Activated T-cell treated with anti-CD3 and anti-CD28 coated beads, Interleukin-2, amount 50 U/mL, for 72 hours (primary cell): ENCODE measurements around the gene ENOX1. TPM values are rescaled to one million over a fixed set of nuclear protein-coding genes. Genes with fewer than 3 reads are reported as not detected.

ENCODE experiments used
- ATAC-seq, 2 donors: fragments of 150-1000 bp; cut with Tn5 transposase; replicated peaks in 1 of 2; 2 replicates each; pipeline ENCODE4 v1.10.0; 2021; ENCODE audit warnings: moderate library complexity in 2 of 2, mild to moderate bottlenecking in 1 of 2
- DNase-seq, 2 donors: peaks; one replicate each; pipeline ENCODE4 v3.0.0; 2021 to 2022; ENCODE audit warnings: mixed read lengths in 1 of 2
- H3K27ac Mint-ChIP-seq: one replicate; pipeline ENCODE4 v1.8.0; 2022; ENCODE audit warnings: mild to moderate bottlenecking, moderate library complexity, mixed read lengths
- H3K27me3 Mint-ChIP-seq: one replicate; pipeline ENCODE4 v1.8.0; 2022; ENCODE audit warnings: low read depth, mixed read lengths
- H3K36me3 Mint-ChIP-seq, 2 donors: one replicate each; pipeline ENCODE4 v1.8.0; 2022; ENCODE audit warnings: mixed read lengths in 2 of 2, mild to moderate bottlenecking in 1 of 2; ENCODE audit not compliant: insufficient read depth in 2 of 2
- H3K4me1 Mint-ChIP-seq: one replicate; pipeline ENCODE4 v1.8.0; 2022; ENCODE audit warnings: low read depth, mixed read lengths
- H3K4me3 Mint-ChIP-seq, 2 donors: one replicate each; pipeline ENCODE4 v1.8.0; 2022; ENCODE audit warnings: mild to moderate bottlenecking in 2 of 2, mixed read lengths in 2 of 2, moderate library complexity in 2 of 2
- H3K9me3 Mint-ChIP-seq, 2 donors: one replicate each; pipeline ENCODE4 v1.8.0; 2022; ENCODE audit warnings: mixed read lengths in 2 of 2
- total RNA-seq, 2 donors: library from RNA; stranded (reverse); gene quantifications; one replicate each; pipeline ENCODE4 v1.2.3, GENCODE V29; 2022

Gene ENOX1
- total RNA-seq, 2 donors from 2014 or later = 1.2 to 2.0 TPM

DNA sequence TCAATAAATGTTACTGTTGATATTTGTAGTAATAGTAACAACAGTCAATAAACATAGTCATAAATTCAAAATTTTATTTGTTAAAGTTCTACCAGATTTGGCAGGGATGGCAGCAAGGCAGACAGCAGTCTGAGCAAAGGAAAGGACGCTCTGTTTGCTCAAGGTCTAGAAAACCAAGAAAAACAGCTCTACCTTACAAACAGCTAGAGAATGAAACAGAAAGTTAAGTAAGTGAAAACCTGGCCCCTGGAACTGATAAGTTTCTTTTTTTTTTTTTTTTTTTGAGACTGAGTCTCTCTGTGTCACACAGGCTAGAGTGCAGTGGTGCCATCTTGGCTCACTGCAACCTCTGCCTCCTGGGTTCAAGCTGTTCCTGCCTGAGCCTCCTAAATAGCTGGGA is 27.9 kb downstream of the ENOX1 start:
- Mint-ChIP-seq H3K36me3 (no peaks in the 10 kb centered on the region), H3K9me3 (no peaks in the 10 kb centered on the region), H3K27me3 (peaks cover 13% of the 10 kb centered on the region), H3K4me1 (no peaks in the 10 kb centered on the region), H3K27ac (no peak overlapping the region), H3K4me3 (no peak overlapping the region)
- no peak for DNase-seq
- no peak for ATAC-seq

- ATAC-seq = peak in 1 of 2 donors; percentile 39
- Mint-ChIP-seq H3K27me3 (peaks cover 19% of the 10 kb centered on the region), H3K4me1 (no peaks in the 10 kb centered on the region), H3K27ac (no peak overlapping the region), H3K9me3 (no peaks in the 10 kb centered on the region), H3K4me3 (no peak overlapping the region), H3K36me3 (no peaks in the 10 kb centered on the region)
- DNase-seq = peak in 1 of 2 donors; percentile 1
These were observed 29.5 kb downstream of the ENOX1 start for GRCh38 chr13:43757266-43757665.

DNA sequence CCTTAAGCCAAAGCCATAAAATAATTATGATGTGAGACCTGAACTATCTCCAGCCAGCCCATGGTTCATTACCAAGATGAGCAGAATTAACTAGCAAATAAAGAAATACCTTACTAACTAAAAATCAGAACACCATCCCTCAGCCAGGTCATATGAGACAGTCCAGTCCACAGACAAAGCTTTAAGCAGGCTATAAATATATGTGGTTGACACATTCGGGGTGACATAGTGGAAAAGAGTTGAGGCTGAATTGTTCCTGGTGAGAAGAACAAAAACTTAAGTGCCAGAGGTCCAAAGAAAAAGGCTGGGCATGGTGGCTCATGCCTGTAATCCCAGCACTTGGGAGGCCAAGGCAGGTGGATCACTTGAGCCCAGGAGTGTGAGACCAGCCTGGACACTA is 30.9 kb downstream of the ENOX1 start:
- Mint-ChIP-seq H3K27ac (no peak overlapping the region), H3K4me1 (no peaks in the 10 kb centered on the region), H3K27me3 (peaks cover 19% of the 10 kb centered on the region), H3K36me3 (no peaks in the 10 kb centered on the region), H3K9me3 (no peaks in the 10 kb centered on the region), H3K4me3 (no peak overlapping the region)
- DNase-seq (no peak), ATAC-seq (no peak)

GRCh38 chr13:43751624-43752023 is 35.1 kb downstream of the ENOX1 start:
- DNase-seq (no peak), ATAC-seq (peak in 1 of 2 donors; percentile 39)
- H3K27ac Mint-ChIP-seq = no peak overlapping the region
- H3K36me3 Mint-ChIP-seq = no peaks in the 10 kb centered on the region
- no peak overlapping the region for H3K4me3 Mint-ChIP-seq
- no peaks in the 10 kb centered on the region for H3K4me1 Mint-ChIP-seq
- H3K27me3 Mint-ChIP-seq = peaks cover 29% of the 10 kb centered on the region
- H3K9me3 Mint-ChIP-seq = no peaks in the 10 kb centered on the region

GRCh38 chr13:43749503-43749902 is 37.3 kb downstream of the ENOX1 start:
- H3K4me1 Mint-ChIP-seq = no peaks in the 10 kb centered on the region
- ATAC-seq (peak in 1 of 2 donors; percentile 64), DNase-seq (no peak)
- H3K27ac Mint-ChIP-seq = no peak overlapping the region
- no peaks in the 10 kb centered on the region for H3K36me3 Mint-ChIP-seq
- peaks cover 32% of the 10 kb centered on the region for H3K27me3 Mint-ChIP-seq
- no peak overlapping the region for H3K4me3 Mint-ChIP-seq
- H3K9me3 Mint-ChIP-seq = peaks cover 2 to 4% of the 10 kb centered on the region in 2 donors

DNA sequence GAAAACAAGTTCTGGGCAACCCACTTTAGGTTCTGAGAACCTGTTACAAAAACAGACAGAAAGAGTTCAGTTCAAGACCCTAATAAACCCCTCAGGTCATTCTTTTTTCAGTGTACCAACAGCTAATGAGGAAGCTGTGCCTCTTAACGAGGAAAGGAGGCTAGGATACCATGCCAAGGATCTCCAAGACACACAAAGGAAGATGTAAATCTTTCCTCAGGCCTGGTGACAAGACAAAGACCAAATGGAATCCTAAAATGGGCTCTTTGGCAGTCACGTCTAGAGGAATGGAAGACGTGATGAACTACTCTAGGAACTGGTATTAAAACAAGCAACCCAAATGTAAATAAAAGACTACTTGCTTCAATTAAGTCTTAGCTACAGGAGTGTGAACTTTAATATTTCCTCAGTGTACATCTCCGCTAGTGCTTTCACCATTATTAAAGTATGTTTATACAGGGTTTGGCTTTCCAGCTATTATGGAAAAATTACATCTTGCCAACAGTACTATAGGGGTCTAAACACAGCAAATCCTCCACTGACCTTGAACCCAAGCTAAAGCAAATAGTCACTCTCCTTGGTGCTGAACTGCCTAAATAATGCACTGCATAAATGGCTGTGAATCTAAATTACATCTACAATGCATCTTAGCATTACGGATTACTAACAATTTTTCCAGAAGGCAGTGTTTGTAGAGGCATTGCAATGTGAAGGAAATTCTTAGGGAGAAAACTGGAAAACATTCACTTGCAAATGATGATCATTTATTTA is 42.3 kb downstream of the ENOX1 start:
- Mint-ChIP-seq H3K9me3 (peaks cover 2 to 4% of the 10 kb centered on the region in 2 donors), H3K27ac (no peak overlapping the region), H3K27me3 (peaks cover 34% of the 10 kb centered on the region), H3K4me1 (no peaks in the 10 kb centered on the region), H3K36me3 (no peaks in the 10 kb centered on the region), H3K4me3 (no peak overlapping the region)
- ATAC-seq (no peak), DNase-seq (no peak)

GRCh38 chr13:43742911-43743310 is 43.9 kb downstream of the ENOX1 start:
- Mint-ChIP-seq H3K4me1 (no peaks in the 10 kb centered on the region), H3K9me3 (peaks cover 2 to 4% of the 10 kb centered on the region in 2 donors), H3K27ac (no peak overlapping the region), H3K36me3 (no peaks in the 10 kb centered on the region), H3K27me3 (peaks cover 25% of the 10 kb centered on the region), H3K4me3 (no peak overlapping the region)
- no peak for ATAC-seq
- no peak for DNase-seq

- no peak overlapping the region for H3K4me3 Mint-ChIP-seq
These were observed 49.3 kb downstream of the ENOX1 start for GRCh38 chr13:43737392-43737923.

DNA sequence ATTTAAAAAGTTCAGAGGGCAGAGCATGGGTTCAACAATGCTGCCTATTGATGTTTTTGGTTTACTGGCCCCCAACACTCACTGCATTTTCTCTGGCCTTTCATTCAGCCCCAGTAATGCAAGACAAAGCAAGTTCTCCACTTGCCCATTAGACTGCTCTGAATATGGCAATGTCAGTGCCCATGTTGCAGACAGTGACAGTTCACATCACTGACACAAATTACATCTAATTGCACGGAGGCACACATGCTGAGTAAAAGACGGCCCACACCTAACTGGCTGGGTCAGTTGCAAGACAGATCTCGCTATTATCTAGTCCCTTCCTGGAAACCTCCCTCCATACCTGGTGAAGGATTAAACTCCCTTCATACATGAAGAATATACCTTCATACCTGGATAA is 54.0 kb downstream of the ENOX1 start:
- Mint-ChIP-seq H3K4me1 (no peaks in the 10 kb centered on the region), H3K4me3 (no peak overlapping the region), H3K9me3 (no peaks in the 10 kb centered on the region), H3K36me3 (no peaks in the 10 kb centered on the region), H3K27ac (no peak overlapping the region), H3K27me3 (peaks cover 32% of the 10 kb centered on the region)
- DNase-seq (no peak), ATAC-seq (no peak)

More at GRCh38 chr13:43737392-43737923, 49.3 kb downstream of the ENOX1 start:
- peaks cover 17% of the 10 kb centered on the region for H3K27me3 Mint-ChIP-seq
- no peaks in the 10 kb centered on the region for H3K9me3 Mint-ChIP-seq
- H3K36me3 Mint-ChIP-seq = no peaks in the 10 kb centered on the region
- no peak overlapping the region for H3K27ac Mint-ChIP-seq
- DNase-seq (no peak), ATAC-seq (no peak)
- no peaks in the 10 kb centered on the region for H3K4me1 Mint-ChIP-seq

DNA sequence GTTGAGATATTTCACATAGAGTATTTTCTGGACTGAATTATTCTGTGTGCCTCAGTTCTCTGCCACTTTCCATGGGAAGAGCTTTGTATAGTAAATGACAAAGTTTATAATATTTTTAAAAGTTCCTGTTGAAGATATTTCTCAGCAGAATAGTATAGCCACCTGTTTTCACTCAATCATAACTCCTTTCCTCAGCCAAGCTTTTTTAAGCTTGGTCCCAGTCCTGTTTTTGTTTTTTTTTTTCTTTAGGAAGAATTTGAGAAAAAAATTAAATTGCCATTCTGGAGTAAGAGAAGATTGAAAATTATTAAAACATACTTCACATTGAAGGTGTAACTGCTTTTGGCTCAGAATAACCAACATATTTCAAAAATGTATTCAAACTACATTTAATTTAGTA is 55.5 kb downstream of the ENOX1 start:
- H3K27me3 Mint-ChIP-seq = peaks cover 32% of the 10 kb centered on the region
- no peak overlapping the region for H3K27ac Mint-ChIP-seq
- DNase-seq = no peak
- no peak for ATAC-seq
- H3K36me3 Mint-ChIP-seq = no peaks in the 10 kb centered on the region
- H3K9me3 Mint-ChIP-seq = no peaks in the 10 kb centered on the region
- no peaks in the 10 kb centered on the region for H3K4me1 Mint-ChIP-seq
- H3K4me3 Mint-ChIP-seq = no peak overlapping the region

DNA sequence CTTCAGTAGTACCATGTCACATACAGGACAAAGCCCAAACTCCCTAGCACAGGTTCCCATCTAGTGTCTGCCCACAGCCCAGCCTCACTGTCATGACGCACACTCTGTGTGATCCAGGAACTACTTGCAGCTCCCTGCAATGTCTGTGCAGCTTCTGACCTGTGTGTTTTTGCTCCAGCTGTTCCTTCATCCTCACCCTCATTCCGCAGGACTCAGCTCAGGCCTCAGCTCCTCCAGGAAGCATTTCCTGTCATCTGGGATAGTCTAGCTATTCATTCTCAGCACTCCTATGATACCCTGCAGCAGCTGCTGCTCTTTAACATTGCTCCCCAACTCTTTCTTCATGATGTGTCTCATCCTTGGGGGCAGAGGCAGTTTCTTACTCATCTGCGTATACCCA is 56.1 kb downstream of the ENOX1 start:
- no peaks in the 10 kb centered on the region for H3K4me1 Mint-ChIP-seq
- H3K27ac Mint-ChIP-seq = no peak overlapping the region
- ATAC-seq (no peak), DNase-seq (no peak)
- no peaks in the 10 kb centered on the region for H3K36me3 Mint-ChIP-seq
- peaks cover 32% of the 10 kb centered on the region for H3K27me3 Mint-ChIP-seq
- H3K9me3 Mint-ChIP-seq = no peaks in the 10 kb centered on the region
- H3K4me3 Mint-ChIP-seq = no peak overlapping the region

GRCh38 chr13:43728421-43728820 is 58.4 kb downstream of the ENOX1 start:
- no peaks in the 10 kb centered on the region for H3K36me3 Mint-ChIP-seq
- H3K4me3 Mint-ChIP-seq = no peak overlapping the region
- peaks cover 26% of the 10 kb centered on the region for H3K27me3 Mint-ChIP-seq
- H3K9me3 Mint-ChIP-seq = no peaks in the 10 kb centered on the region
- no peaks in the 10 kb centered on the region for H3K4me1 Mint-ChIP-seq
- DNase-seq (no peak), ATAC-seq (no peak)
- H3K27ac Mint-ChIP-seq = no peak overlapping the region

DNA sequence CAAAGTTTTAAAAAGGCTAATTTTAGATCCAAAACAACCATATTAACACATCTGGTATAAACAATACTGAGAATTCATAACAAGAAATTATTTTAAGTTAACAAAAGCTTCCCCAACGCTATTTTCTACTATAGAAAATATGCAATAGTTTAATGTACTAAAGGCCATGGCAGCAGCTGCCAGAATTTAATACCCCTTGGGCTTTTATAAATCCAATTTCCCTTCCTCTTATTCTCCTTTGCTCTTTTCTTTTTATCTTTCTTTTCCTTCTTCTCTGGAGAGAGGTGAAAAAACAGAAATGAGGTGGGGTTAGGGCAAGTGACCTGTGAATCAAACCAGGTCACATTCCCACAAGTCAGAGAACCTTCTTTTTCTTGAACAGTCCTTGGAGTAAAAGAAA is 58.9 kb downstream of the ENOX1 start:
- ATAC-seq (no peak), DNase-seq (no peak)
- peaks cover 20% of the 10 kb centered on the region for H3K27me3 Mint-ChIP-seq
- no peak overlapping the region for H3K27ac Mint-ChIP-seq
- no peaks in the 10 kb centered on the region for H3K36me3 Mint-ChIP-seq
- no peaks in the 10 kb centered on the region for H3K4me1 Mint-ChIP-seq
- no peaks in the 10 kb centered on the region for H3K9me3 Mint-ChIP-seq
- H3K4me3 Mint-ChIP-seq = no peak overlapping the region

DNA sequence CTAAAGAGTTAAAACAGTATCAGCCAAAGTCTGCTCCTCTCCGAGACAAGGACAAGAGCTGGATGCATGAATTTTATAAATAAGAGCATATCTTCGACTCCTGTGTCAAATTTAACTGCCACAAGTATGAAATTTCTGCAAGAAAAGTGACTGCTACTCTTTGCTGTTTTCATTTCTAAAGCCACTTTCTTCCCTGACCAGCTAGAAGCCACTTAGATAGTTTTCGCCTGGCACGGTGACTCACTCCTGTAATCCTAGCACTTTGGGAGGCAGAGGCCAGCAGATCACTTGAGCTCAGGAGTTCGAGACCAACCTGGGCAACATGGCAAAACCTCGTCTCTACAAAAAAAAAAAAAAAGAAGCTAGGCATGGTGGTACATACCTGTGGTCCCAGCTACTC is 61.3 kb downstream of the ENOX1 start:
- ATAC-seq = no peak
- Mint-ChIP-seq H3K4me1 (no peaks in the 10 kb centered on the region), H3K27me3 (peaks cover 12% of the 10 kb centered on the region), H3K4me3 (no peak overlapping the region), H3K27ac (no peak overlapping the region), H3K9me3 (no peaks in the 10 kb centered on the region), H3K36me3 (no peaks in the 10 kb centered on the region)
- no peak for DNase-seq
